CD14-positive monocyte (primary cell): ENCODE data around the gene CHRNA9. TPM values are rescaled to one million over a fixed set of nuclear protein-coding genes. Genes with fewer than 3 reads are reported as not detected.

Source experiments
- DNase-seq, 3 donors: peaks; one replicate each; pipeline ENCODE4 v3.0.0-alpha.2; 2011 to 2022
- H2AFZ ChIP-seq: 2 replicates; pipeline ENCODE4 v1.6.0; 2012; ENCODE audit warnings: mild to moderate bottlenecking, low read depth, low read length, inconsistent platforms; ENCODE audit not compliant: insufficient read depth, poor library complexity, severe bottlenecking
- H3K27ac ChIP-seq, 2 donors: 1 replicate in 1 of 2; 2 replicates in 1 of 2; pipeline ENCODE4 v1.5.1; 2012 to 2013; ENCODE audit warnings: low read length in 2 of 2, control low read depth in 1 of 2, inconsistent platforms in 1 of 2, low read depth in 1 of 2, mild to moderate bottlenecking in 1 of 2
- H3K27me3 ChIP-seq, 2 donors: one replicate each; pipeline versions ENCODE4 v1.6.0 to v1.6.1; 2011 to 2013; ENCODE audit warnings: low read length in 2 of 2; ENCODE audit not compliant: control insufficient read depth in 2 of 2, insufficient read depth in 2 of 2
- H3K36me3 ChIP-seq, 2 donors: replicated peaks in 1 of 2; 1 replicate in 1 of 2; 2 replicates in 1 of 2; pipeline versions ENCODE4 v1.5.1 to v1.6.1; 2012 to 2013; ENCODE audit warnings: low read length in 2 of 2, control low read depth in 1 of 2, inconsistent platforms in 1 of 2, mild to moderate bottlenecking in 1 of 2; ENCODE audit not compliant: insufficient read depth in 2 of 2, control insufficient read depth in 1 of 2
- H3K4me1 ChIP-seq, 2 donors: 1 replicate in 1 of 2; 2 replicates in 1 of 2; pipeline versions ENCODE4 v1.5.1 to v1.6.1; 2012 to 2013; ENCODE audit warnings: low read length in 2 of 2, control low read depth in 1 of 2, inconsistent platforms in 1 of 2, mild to moderate bottlenecking in 1 of 2, moderate library complexity in 1 of 2; ENCODE audit not compliant: insufficient read depth in 2 of 2, control insufficient read depth in 1 of 2
- H3K4me2 ChIP-seq: replicated peaks from 2 replicates; pipeline ENCODE3; 2012; ENCODE audit warnings: low read length, moderate library complexity, mild to moderate bottlenecking; ENCODE audit not compliant: poor library complexity, severe bottlenecking; ENCODE audit errors: extremely low read depth
- H3K4me3 ChIP-seq, 3 experiments: fragments of 200-600 bp in 1 of 3; sonication (generic) in 1 of 3; replicated peaks in 1 of 3; 1 replicate in 2 of 3; 2 replicates in 1 of 3; pipeline ENCODE4 v1.5.1; 2011 to 2013; ENCODE audit warnings: low read length in 3 of 3, mild to moderate bottlenecking in 3 of 3, control low read depth in 2 of 3, low read depth in 2 of 3, inconsistent platforms in 1 of 3, moderate library complexity in 1 of 3
- H3K79me2 ChIP-seq: 2 replicates; pipeline ENCODE4 v1.6.0; 2012; ENCODE audit warnings: mild to moderate bottlenecking, control low read depth, inconsistent platforms, low read length, moderate library complexity; ENCODE audit not compliant: insufficient read depth
- H3K9ac ChIP-seq: 2 replicates; pipeline ENCODE4 v1.6.0; 2017; ENCODE audit warnings: low read length, mild to moderate bottlenecking; ENCODE audit not compliant: insufficient read depth, poor library complexity, severe bottlenecking
- H3K9me3 ChIP-seq, 2 donors: replicated peaks in 1 of 2; 1 replicate in 1 of 2; 2 replicates in 1 of 2; pipeline versions ENCODE4 v1.5.1 to v1.6.1; 2012 to 2013; ENCODE audit warnings: low read length in 2 of 2, control low read depth in 1 of 2; ENCODE audit not compliant: control insufficient read depth in 1 of 2, insufficient read depth in 1 of 2
- H4K20me1 ChIP-seq: 2 replicates; pipeline ENCODE4 v1.6.0; 2012; ENCODE audit warnings: mild to moderate bottlenecking, low read length, control low read depth, moderate library complexity; ENCODE audit not compliant: insufficient read depth
- H3K27ac Mint-ChIP-seq, 7 donors: one replicate each; pipeline ENCODE4 v1.8.0; 2020; ENCODE audit warnings: mild to moderate bottlenecking in 7 of 7, mixed read lengths in 7 of 7, moderate library complexity in 6 of 7, inconsistent platforms in 2 of 7
- H3K27me3 Mint-ChIP-seq, 3 donors: one replicate each; pipeline ENCODE4 v1.8.0; 2021 to 2022; ENCODE audit warnings: low read depth in 3 of 3, mild to moderate bottlenecking in 3 of 3, mixed read lengths in 3 of 3, moderate library complexity in 3 of 3, inconsistent platforms in 1 of 3
- H3K36me3 Mint-ChIP-seq, 2 donors: one replicate each; pipeline ENCODE4 v1.8.0; 2020; ENCODE audit warnings: mixed read lengths in 2 of 2, inconsistent platforms in 1 of 2, mild to moderate bottlenecking in 1 of 2
- H3K4me1 Mint-ChIP-seq: one replicate; pipeline ENCODE4 v1.8.0; 2020; ENCODE audit warnings: mild to moderate bottlenecking, mixed read lengths
- H3K4me3 Mint-ChIP-seq, 2 donors: one replicate each; pipeline ENCODE4 v1.8.0; 2020; ENCODE audit warnings: mild to moderate bottlenecking in 2 of 2, mixed read lengths in 2 of 2, moderate library complexity in 1 of 2
- H3K9me3 Mint-ChIP-seq, 7 donors: one replicate each; pipeline ENCODE4 v1.8.0; 2020 to 2022; ENCODE audit warnings: mixed read lengths in 7 of 7, mild to moderate bottlenecking in 6 of 7, moderate library complexity in 6 of 7, inconsistent platforms in 2 of 7
- WGBS: methylation state at CpG from one replicate; pipeline ENCODE4 v1.1.5; 2013; ENCODE audit warnings: missing lambda C conversion rate; ENCODE audit not compliant: insufficient coverage; 5-methylcytosine and 5-hydroxymethylcytosine counted together
- intact Hi-C, 2 donors: fragments of 100-400 bp; cut with micrococcal nuclease; formaldehyde crosslinking; loops; one replicate each; pipeline versions ENCODE4 v1.15.0 to v1.15.1; 2023
- polyA plus RNA-seq, 3 donors: library from polyadenylated mRNA; depleted of rRNA in 1 of 3; unstranded in 2 of 3; stranded (reverse) in 1 of 3; fragments of 300-500 nt in 2 of 3; fragments of >200 nt in 1 of 3; fragmentation: Illumina TruSeq in 2 of 3; gene quantifications; 1 replicate in 2 of 3; 2 replicates in 1 of 3; pipeline ENCODE4 v1.2.3, GENCODE V29; 2012 to 2021
- TF ChIP-seq, protein P1 (sequence below): fragments of 200-600 bp; IDR thresholded peaks from one replicate; pipeline ENCODE4 v1.8.0; 2022; ENCODE audit warnings: antibody characterized with exemption, mild to moderate bottlenecking

CHRNA9 gene
- polyA plus RNA-seq, 3 donors, result not detected

DNA sequence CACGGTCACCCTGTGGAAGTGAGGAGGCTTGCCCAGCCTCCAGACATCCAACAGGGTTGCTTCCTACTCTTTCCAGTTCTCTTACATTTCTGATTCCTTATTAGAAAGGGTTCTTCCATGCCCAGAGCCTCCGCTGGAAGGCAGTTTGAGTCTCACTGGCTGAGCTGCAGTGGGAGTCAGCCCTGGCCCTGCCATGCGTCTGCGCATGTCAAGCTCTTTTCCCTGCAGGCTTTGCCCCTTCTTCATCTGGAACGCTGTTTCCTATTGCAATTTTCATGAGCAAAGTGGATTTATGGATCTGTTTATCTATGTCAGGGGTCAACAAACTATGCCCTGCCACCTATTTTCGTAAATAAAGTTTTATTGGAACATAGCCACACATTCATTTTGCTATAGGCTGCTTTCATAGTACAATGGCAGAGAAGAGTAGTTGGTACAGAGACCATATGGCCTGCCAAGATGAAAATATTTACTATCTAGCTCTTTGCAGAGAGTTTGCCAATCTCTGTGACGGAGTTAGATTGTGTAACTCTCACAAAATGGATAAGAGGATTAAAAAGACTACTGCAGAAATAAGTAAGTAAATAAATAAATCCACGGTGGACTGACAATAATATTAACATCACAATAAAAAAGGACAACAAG, 3.9 kb upstream of the CHRNA9 start:
- no peak overlapping the region for H3K27ac ChIP-seq
- peaks cover 20% of the 10 kb centered on the region in 2 donors for H3K4me1 ChIP-seq
- no peak overlapping the region for H3K9ac ChIP-seq
- no peaks in the 10 kb centered on the region for H3K9me3 ChIP-seq
- H3K27ac Mint-ChIP-seq, result no peak overlapping the region
- no peaks in the 10 kb centered on the region for H4K20me1 ChIP-seq
- no peaks in the 10 kb centered on the region for H3K9me3 Mint-ChIP-seq
- H3K27me3 ChIP-seq, result no peaks in the 10 kb centered on the region
- H2AFZ ChIP-seq, result no peak overlapping the region
- H3K27me3 Mint-ChIP-seq, result peaks cover 0 to 2% (median 0%) of the 10 kb centered on the region in 3 donors
- peaks cover 17% of the 10 kb centered on the region for H3K4me1 Mint-ChIP-seq
- H3K36me3 Mint-ChIP-seq, result no peaks in the 10 kb centered on the region
- TF ChIP-seq, protein P1, sequence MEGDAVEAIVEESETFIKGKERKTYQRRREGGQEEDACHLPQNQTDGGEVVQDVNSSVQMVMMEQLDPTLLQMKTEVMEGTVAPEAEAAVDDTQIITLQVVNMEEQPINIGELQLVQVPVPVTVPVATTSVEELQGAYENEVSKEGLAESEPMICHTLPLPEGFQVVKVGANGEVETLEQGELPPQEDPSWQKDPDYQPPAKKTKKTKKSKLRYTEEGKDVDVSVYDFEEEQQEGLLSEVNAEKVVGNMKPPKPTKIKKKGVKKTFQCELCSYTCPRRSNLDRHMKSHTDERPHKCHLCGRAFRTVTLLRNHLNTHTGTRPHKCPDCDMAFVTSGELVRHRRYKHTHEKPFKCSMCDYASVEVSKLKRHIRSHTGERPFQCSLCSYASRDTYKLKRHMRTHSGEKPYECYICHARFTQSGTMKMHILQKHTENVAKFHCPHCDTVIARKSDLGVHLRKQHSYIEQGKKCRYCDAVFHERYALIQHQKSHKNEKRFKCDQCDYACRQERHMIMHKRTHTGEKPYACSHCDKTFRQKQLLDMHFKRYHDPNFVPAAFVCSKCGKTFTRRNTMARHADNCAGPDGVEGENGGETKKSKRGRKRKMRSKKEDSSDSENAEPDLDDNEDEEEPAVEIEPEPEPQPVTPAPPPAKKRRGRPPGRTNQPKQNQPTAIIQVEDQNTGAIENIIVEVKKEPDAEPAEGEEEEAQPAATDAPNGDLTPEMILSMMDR, result no peak
- WGBS, result 100% methylated on average over 3 of the region's 8 CpGs
- no peak overlapping the region for H3K4me3 ChIP-seq
- H3K4me3 Mint-ChIP-seq, result no peak overlapping the region
- DNase-seq, result no peak
- no peaks in the 10 kb centered on the region for H3K79me2 ChIP-seq
- no peaks in the 10 kb centered on the region for H3K36me3 ChIP-seq
- H3K4me2 ChIP-seq, result no peak overlapping the region
- intact Hi-C loops, result no loop called here

DNA sequence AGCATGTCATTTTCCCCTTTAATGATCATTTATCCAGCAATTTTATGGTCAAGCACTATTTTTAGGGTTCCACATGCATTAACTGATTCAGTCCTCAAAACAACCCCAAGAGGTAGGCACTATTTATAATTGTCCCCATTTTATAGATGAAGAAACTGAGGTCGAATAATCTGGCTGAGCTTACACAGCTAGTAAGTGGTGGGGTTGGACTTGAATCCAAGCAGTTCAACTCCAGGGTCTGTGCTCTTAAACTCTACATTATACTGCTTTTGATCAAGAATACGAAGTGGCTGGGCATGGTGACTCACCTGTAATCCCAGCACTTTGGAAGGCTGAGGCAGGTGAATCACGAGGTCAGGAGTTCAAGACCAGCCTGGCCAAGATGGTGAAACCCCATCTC, 3.2 kb upstream of the CHRNA9 start:
- Mint-ChIP-seq H3K4me1 (peaks cover 11% of the 10 kb centered on the region), H3K27me3 (no peaks in the 10 kb centered on the region), H3K9me3 (no peaks in the 10 kb centered on the region), H3K36me3 (no peaks in the 10 kb centered on the region), H3K4me3 (no peak overlapping the region), H3K27ac (no peak overlapping the region)
- Histone ChIP-seq H3K9me3 (no peaks in the 10 kb centered on the region), H4K20me1 (no peaks in the 10 kb centered on the region), H3K27me3 (no peaks in the 10 kb centered on the region), H3K36me3 (no peaks in the 10 kb centered on the region), H3K9ac (no peak overlapping the region), H3K27ac (no peak overlapping the region), H3K4me3 (no peak overlapping the region), H3K79me2 (no peaks in the 10 kb centered on the region), H3K4me1 (peaks cover 12% of the 10 kb centered on the region in 2 donors), H2AFZ (no peak overlapping the region), H3K4me2 (no peak overlapping the region)
- 100% methylated on average over 1 of the region's 3 CpGs for WGBS
- TF ChIP-seq, protein P1, result no peak
- intact Hi-C loops, result no loop called here
- DNase-seq, result no peak
